H1 (cell line): ENCODE data around the gene RAB11A. TPM values are rescaled to one million over a fixed set of nuclear protein-coding genes. Genes with fewer than 3 reads are reported as not detected.

Experiments
- GTF2F1 ChIP-seq: IDR thresholded peaks from 2 replicates; pipeline ENCODE4 v1.6.1; 2012; ENCODE audit warnings: low read depth, low read length, improper control_type of control experiment, borderline replicate concordance
- RFX5 ChIP-seq: IDR thresholded peaks from 2 replicates; pipeline ENCODE4 v1.6.1; 2011; ENCODE audit warnings: low read depth, low read length, improper control_type of control experiment, borderline replicate concordance
- SP2 ChIP-seq: IDR thresholded peaks from 2 replicates; pipeline ENCODE4 v1.6.1; 2012; ENCODE audit warnings: mild to moderate bottlenecking, low read length, inconsistent platforms
- polyA plus RNA-seq, 7 experiments: library from polyadenylated mRNA; depleted of rRNA in 3 of 7; stranded (reverse) in 5 of 7; unstranded in 2 of 7; fragments of >200 nt in 5 of 7; fragments of 200-250 nt in 2 of 7; gene quantifications; 1 replicate in 5 of 7; 2 replicates in 1 of 7; 4 replicates in 1 of 7; pipeline versions ENCODE4 v1.2.1 to v1.2.3, GENCODE V29; 2011 to 2013; ENCODE audit warnings: missing spikeins in 2 of 7, mixed read lengths in 2 of 7
- total RNA-seq: library from RNA; stranded (reverse); fragmentation: NEBNext Ultra II Directional; extraction: Animal tissue kit (Norgen Biotek cat#: 25700); gene quantifications from 2 replicates; pipeline ENCODE4 v1.2.1, GENCODE V29; 2021

Gene RAB11A
- total and polyA plus RNA-seq, 2 of the 8 experiments (the other 6 are each of a cell fraction or from before 2014, with no cell fraction given) = 211 to 254 TPM

DNA sequence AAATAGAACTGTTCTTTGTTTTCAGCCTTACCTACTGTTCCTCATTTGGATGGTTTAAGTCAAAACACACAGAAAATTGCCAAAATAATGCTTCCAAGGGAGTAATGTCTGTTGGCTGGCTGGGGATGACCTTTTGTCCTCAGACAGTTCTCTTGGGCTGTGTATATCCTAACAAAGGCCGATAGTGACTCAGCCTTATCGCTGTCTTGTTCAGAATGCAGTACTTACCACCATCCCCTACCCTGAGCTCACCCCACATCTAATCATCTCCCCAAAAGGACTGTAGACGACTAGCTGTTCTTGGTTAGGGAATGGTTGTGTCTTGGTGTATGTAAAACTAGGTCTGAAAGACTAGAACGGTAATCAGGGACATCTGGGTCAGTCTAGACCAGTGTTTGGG is 35.0 kb downstream of the RAB11A start (continued):
- TF ChIP-seq RFX5 (no peak), GTF2F1 (no peak), SP2 (no peak)
